K562 (cell line): Measurements from ENCODE around the gene SRPK2.

Source experiments
- ATF4 ChIP-seq: fragments of 450-650 bp; formaldehyde crosslinking; IDR thresholded peaks from 2 replicates; pipeline ENCODE4 v1.4.0; 2022; ENCODE audit warnings: mild to moderate bottlenecking, moderate library complexity
- CTCF ChIP-seq, 3 experiments: IDR thresholded peaks in 2 of 3; conservative IDR thresholded peaks in 1 of 3; 2 replicates each; pipeline ENCODE4 v1.5.1; 2011 to 2012; ENCODE audit warnings: low read length in 3 of 3, mild to moderate bottlenecking in 3 of 3, control low read depth in 2 of 3, improper control_type of control experiment in 1 of 3, inconsistent platforms in 1 of 3, low read depth in 1 of 3, mixed read lengths in 1 of 3, moderate library complexity in 1 of 3; ENCODE audit not compliant: insufficient read depth in 2 of 3
- DPF2 ChIP-seq: fragments of 450-650 bp; IDR thresholded peaks from 2 replicates; pipeline ENCODE4 v1.6.1; 2016
- KLF16 ChIP-seq: IDR thresholded peaks from 2 replicates; pipeline ENCODE4 v1.6.1; 2016; ENCODE audit warnings: antibody characterized with exemption
- LEF1 ChIP-seq: fragments of 450-650 bp; IDR thresholded peaks from 2 replicates; pipeline ENCODE4 v1.6.1; 2016; ENCODE audit warnings: mild to moderate bottlenecking
- SMC3 ChIP-seq: conservative IDR thresholded peaks from 2 replicates; pipeline ENCODE4 v1.6.1; 2011; ENCODE audit warnings: low read depth, low read length, improper control_type of control experiment; ENCODE audit not compliant: insufficient read depth
- TAL1 ChIP-seq: fragments of 450-650 bp; IDR thresholded peaks from 2 replicates; pipeline ENCODE4 v1.6.1; 2016; ENCODE audit warnings: mild to moderate bottlenecking
- TARDBP ChIP-seq: fragments of 450-650 bp; IDR thresholded peaks from 2 replicates; pipeline ENCODE4 v1.6.1; 2016
- ZBTB17 ChIP-seq: fragments of 450-650 bp; formaldehyde crosslinking; IDR thresholded peaks from 2 replicates; pipeline ENCODE4 v1.4.0; 2020; ENCODE audit warnings: mild to moderate bottlenecking

GRCh38 chr7:105264707-105265106 lies 124.0 kb downstream of the SRPK2 start:
- TF ChIP-seq SMC3 (no peak), KLF16 (no peak), LEF1 (no peak), TARDBP (no peak), CTCF (IDR thresholded peaks at IDR 0.05 in 2 of 3, conservative IDR thresholded peaks at IDR 0.05 in 1 of 3; ENCODE audit: insufficient read depth in 2 of 3, low read depth in 1 of 3, low read length in 3 of 3) (no peak), ZBTB17 (CRISPR knock-in tag) (no peak), DPF2 (no peak), TAL1 (no peak), ATF4 (no peak)
